ENCODE data around the gene FKBP5.

The FKBP5 gene

GRCh38 chr6:35654883-35655282, 33.8 kb downstream of the FKBP5 start:
- DNase-seq = no peak

GRCh38 chr6:35651244-35651643, 37.5 kb downstream of the FKBP5 start:
- DNase-seq = no peak

GRCh38 chr6:35650015-35650414, 38.7 kb downstream of the FKBP5 start:
- no peak for DNase-seq

GRCh38 chr6:35648203-35648602, 40.5 kb downstream of the FKBP5 start:
- no peak for DNase-seq

GRCh38 chr6:35647400-35647799, 41.3 kb downstream of the FKBP5 start:
- no peak for DNase-seq

- no peak for DNase-seq
Measured at GRCh38 chr6:35643162-35643535, 45.6 kb downstream of the FKBP5 start.

- no peak for DNase-seq
Measured at GRCh38 chr6:35642471-35643161, 46.1 kb downstream of the FKBP5 start.

GRCh38 chr6:35640017-35640664, 48.6 kb downstream of the FKBP5 start:
- DNase-seq = no peak

- DNase-seq = no peak
Measured at GRCh38 chr6:35638679-35639078, 50.0 kb downstream of the FKBP5 start.

GRCh38 chr6:35637911-35638310, 50.8 kb downstream of the FKBP5 start:
- no peak for DNase-seq

- DNase-seq = no peak
Measured at GRCh38 chr6:35635601-35636597, 52.8 kb downstream of the FKBP5 start.

GRCh38 chr6:35634316-35634715, 54.4 kb downstream of the FKBP5 start:
- peak in 1 of 2 experiments; percentile 1 for DNase-seq

GRCh38 chr6:35633579-35634089, 55.1 kb downstream of the FKBP5 start:
- DNase-seq = no peak

- DNase-seq = no peak
Measured at GRCh38 chr6:35629876-35630378, 58.8 kb downstream of the FKBP5 start.

- no peak for DNase-seq
Measured at GRCh38 chr6:35626401-35626800, 62.3 kb downstream of the FKBP5 start.

GRCh38 chr6:35624341-35625070, 64.2 kb downstream of the FKBP5 start:
- no peak for DNase-seq

GRCh38 chr6:35622283-35622682, 66.4 kb downstream of the FKBP5 start:
- no peak for DNase-seq

- no peak for DNase-seq
Measured at GRCh38 chr6:35620706-35621105, 68.0 kb downstream of the FKBP5 start.

GRCh38 chr6:35613762-35614161, 75.0 kb downstream of the FKBP5 start:
- DNase-seq = no peak

- DNase-seq = no peak
Measured at GRCh38 chr6:35611240-35611639, 77.5 kb downstream of the FKBP5 start.

- DNase-seq = no peak
Measured at GRCh38 chr6:35610830-35611229, 77.9 kb downstream of the FKBP5 start.

- DNase-seq = no peak
Measured at GRCh38 chr6:35609588-35609987, 79.1 kb downstream of the FKBP5 start.
